ENCODE data around the gene GIMAP6. TPM values are rescaled to one million over a fixed set of nuclear protein-coding genes. Genes with fewer than 3 reads are reported as not detected.
"Not testable (repeated sequence)": the region's sequence is repeated elsewhere in the genome, so short reads cannot be mapped to it uniquely, and the experiment has no call there.

GIMAP6 gene
- total and polyA plus RNA-seq, 2 of the 13 experiments (the other 11 are each of a cell fraction or from before 2014, with no cell fraction given), result not detected

DNA sequence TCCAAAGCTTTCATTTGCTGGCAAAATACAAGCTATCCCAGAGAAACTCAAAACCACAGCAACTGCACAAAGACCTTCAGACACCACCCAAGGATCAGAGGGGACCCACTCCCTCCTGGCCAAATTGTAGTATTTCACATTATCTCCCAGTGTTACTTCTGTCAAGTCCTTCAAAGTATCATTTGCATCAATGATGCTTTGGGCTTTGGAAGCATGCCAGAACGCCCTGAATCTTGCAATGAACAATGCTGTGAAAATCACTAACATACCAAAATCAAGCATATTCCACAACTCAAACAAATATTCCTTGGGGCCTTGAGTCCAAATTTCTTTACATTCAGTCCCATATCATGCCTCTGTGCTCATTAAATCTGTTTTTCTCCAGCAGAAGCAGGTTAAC is 17.8 kb downstream of the GIMAP6 start:
- H3K9ac ChIP-seq (ENCODE audit: insufficient read depth, low read depth, low read length); ATAC-seq; H3K79me2 ChIP-seq (ENCODE audit: insufficient read depth, low read length); H3K36me3 ChIP-seq (replicated peaks in 1 of 2; ENCODE audit: control insufficient read depth in 1 of 2, insufficient read depth in 2 of 2, low read length in 2 of 2); H3K4me3 ChIP-seq (replicated peaks in 1 of 3; ENCODE audit: insufficient read depth in 1 of 3, low read depth in 2 of 3, low read length in 3 of 3); CTCF ChIA-PET (ENCODE audit: low intra/inter-chr PET ratio, low total read pairs); intact Hi-C loops (cut with micrococcal nuclease; ENCODE audit: unreplicated experiment); H3K27me3 ChIP-seq (ENCODE audit: control insufficient read depth in 1 of 2, insufficient read depth in 2 of 2, low read length in 2 of 2); DNase-seq (ENCODE audit: low spot score); H3K27ac ChIP-seq (ENCODE audit: extremely low read length, insufficient read depth, low read length); POLR2A ChIA-PET; H3K4me1 ChIP-seq (ENCODE audit: insufficient read depth, low read length); H2AFZ ChIP-seq (ENCODE audit: low read length); H3K9me3 ChIP-seq (ENCODE audit: low read length); FAIRE-seq; H4K20me1 ChIP-seq (ENCODE audit: insufficient read depth, low read length); BruUV-seq (replicated peaks); in situ Hi-C loops (cut with HindIII; ENCODE audit: extremely low pct_ligation_motif_present, low pct_unique_long_range_greater_than_20kb); H3K4me2 ChIP-seq (ENCODE audit: low read depth, low read length): not testable (repeated sequence)
- 0% methylated on average over 1 of the region's 1 CpG for WGBS (ENCODE audit: low lambda C conversion rate)

DNA sequence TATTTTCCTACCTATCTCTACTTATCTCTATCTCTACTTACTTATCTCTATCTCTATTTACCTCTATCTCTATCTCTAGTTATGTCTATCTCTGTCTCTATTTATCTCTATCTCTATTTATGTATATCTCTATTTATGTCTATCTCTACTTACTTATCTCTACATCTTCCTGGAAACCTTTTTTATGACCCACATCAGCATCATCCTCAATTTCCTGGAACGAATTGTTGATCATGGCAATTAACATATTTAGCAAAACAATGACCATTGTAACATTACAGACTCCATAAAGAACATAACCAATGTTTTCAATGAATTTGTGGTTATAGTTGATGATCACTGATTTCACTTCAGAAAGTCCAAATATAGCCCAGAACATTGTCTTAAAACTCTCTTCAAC is 18.3 kb downstream of the GIMAP6 start:
- Histone ChIP-seq H3K9ac (ENCODE audit: insufficient read depth, low read depth, low read length) (no peak overlapping the region), H3K9me3 (ENCODE audit: low read length) (no peaks in the 10 kb centered on the region), H3K4me3 (replicated peaks in 1 of 3; ENCODE audit: insufficient read depth in 1 of 3, low read depth in 2 of 3, low read length in 3 of 3) (no peak overlapping the region), H3K36me3 (replicated peaks in 1 of 2; ENCODE audit: control insufficient read depth in 1 of 2, insufficient read depth in 2 of 2, low read length in 2 of 2) (no peaks in the 10 kb centered on the region), H3K4me1 (ENCODE audit: insufficient read depth, low read length) (no peaks in the 10 kb centered on the region), H3K27ac (ENCODE audit: extremely low read length, insufficient read depth, low read length) (no peak overlapping the region), H3K79me2 (ENCODE audit: insufficient read depth, low read length) (no peaks in the 10 kb centered on the region), H2AFZ (ENCODE audit: low read length) (no peak overlapping the region), H3K27me3 (ENCODE audit: control insufficient read depth in 1 of 2, insufficient read depth in 2 of 2, low read length in 2 of 2) (no peaks in the 10 kb centered on the region), H4K20me1 (ENCODE audit: insufficient read depth, low read length) (no peaks in the 10 kb centered on the region), H3K4me2 (ENCODE audit: low read depth, low read length) (no peak overlapping the region)
- ChIA-PET POLR2A (no interaction called here), CTCF (ENCODE audit: low intra/inter-chr PET ratio, low total read pairs) (no interaction called here)
- FAIRE-seq (no peak), ATAC-seq (no peak), DNase-seq (ENCODE audit: low spot score) (no peak)
- BruUV-seq (replicated peaks), result no TSS peak
- WGBS (ENCODE audit: low lambda C conversion rate), result 0% methylated on average over 1 of the region's 1 CpG
- TF ChIP-seq JDP2 (CRISPR knock-in tag; IDR thresholded peaks at IDR 0.05; ENCODE audit: borderline replicate concordance) (no peak), CBX1 (IDR thresholded peaks at IDR 0.05; ENCODE audit: low read depth) (no peak), GATAD1 (CRISPR knock-in tag; IDR thresholded peaks at IDR 0.05) (no peak), MATR3 (CRISPR knock-in tag; IDR thresholded peaks at IDR 0.05) (no peak), ZNF772 (CRISPR knock-in tag; IDR thresholded peaks at IDR 0.05) (no peak), DNMT1 (CRISPR knock-in tag; IDR thresholded peaks at IDR 0.05) (no peak), ZNF660 (CRISPR knock-in tag; IDR thresholded peaks at IDR 0.05; ENCODE audit: borderline replicate concordance, low read depth) (no peak), HMGA1 (CRISPR knock-in tag; conservative IDR thresholded peaks at IDR 0.05) (no peak)
- TF ChIP-seq, protein P1, sequence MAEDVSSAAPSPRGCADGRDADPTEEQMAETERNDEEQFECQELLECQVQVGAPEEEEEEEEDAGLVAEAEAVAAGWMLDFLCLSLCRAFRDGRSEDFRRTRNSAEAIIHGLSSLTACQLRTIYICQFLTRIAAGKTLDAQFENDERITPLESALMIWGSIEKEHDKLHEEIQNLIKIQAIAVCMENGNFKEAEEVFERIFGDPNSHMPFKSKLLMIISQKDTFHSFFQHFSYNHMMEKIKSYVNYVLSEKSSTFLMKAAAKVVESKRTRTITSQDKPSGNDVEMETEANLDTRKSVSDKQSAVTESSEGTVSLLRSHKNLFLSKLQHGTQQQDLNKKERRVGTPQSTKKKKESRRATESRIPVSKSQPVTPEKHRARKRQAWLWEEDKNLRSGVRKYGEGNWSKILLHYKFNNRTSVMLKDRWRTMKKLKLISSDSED (CRISPR knock-in tag; IDR thresholded peaks at IDR 0.05), result no peak
- TF ChIP-seq, protein P2, sequence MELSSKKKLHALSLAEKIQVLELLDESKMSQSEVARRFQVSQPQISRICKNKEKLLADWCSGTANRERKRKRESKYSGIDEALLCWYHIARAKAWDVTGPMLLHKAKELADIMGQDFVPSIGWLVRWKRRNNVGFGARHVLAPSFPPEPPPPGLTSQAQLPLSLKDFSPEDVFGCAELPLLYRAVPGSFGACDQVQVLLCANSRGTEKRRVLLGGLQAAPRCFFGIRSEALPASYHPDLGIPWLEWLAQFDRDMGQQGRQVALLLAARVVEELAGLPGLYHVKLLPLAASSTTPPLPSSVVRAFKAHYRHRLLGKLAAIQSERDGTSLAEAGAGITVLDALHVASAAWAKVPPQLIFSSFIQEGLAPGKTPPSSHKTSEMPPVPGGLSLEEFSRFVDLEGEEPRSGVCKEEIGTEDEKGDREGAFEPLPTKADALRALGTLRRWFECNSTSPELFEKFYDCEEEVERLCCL (CRISPR knock-in tag; IDR thresholded peaks at IDR 0.05; ENCODE audit: borderline replicate concordance), result no peak
- in situ Hi-C loops (cut with HindIII; ENCODE audit: extremely low pct_ligation_motif_present, low pct_unique_long_range_greater_than_20kb), result no loop called here
- intact Hi-C loops (cut with micrococcal nuclease; ENCODE audit: unreplicated experiment), result no loop called here
